Measurements from ENCODE around the gene LAPTM5. TPM values are rescaled to one million over a fixed set of nuclear protein-coding genes. Genes with fewer than 3 reads are reported as not detected.

Gene LAPTM5
- total and polyA plus RNA-seq, 2 donors (not counting 1 experiment from before 2014, with no cell fraction given), result 1,384 to 1,519 TPM

DNA sequence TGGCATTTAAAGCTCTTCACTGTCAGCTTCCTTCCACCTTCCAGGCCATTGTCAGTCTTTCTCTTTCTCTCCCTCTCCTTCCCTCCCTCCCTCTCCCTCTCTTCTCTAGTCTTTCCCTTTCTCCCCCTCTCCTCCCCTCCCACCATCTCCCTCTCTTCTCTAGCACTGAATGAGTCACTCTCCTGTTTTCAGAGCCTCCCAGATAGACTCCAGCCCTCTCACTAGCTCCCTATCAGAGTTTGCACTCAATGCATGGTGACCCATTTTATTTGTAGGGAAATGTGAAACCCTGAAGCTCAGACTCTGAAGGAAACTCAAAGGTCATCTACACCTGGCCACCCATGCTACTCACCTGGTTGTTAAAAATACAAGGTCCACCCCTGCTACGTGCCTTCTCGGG lies 29.8 kb downstream of the LAPTM5 start:
- Histone ChIP-seq H3K4me1 (ENCODE audit: control insufficient read depth in 2 of 2, insufficient read depth in 2 of 2, low read length in 2 of 2) (peaks cover 48 to 69% of the 10 kb centered on the region in 2 donors), H3K9ac (ENCODE audit: low read length) (no peak overlapping the region), H3K36me3 (replicated peaks in 1 of 2; ENCODE audit: control extremely low read depth in 1 of 2, control insufficient read depth in 1 of 2, extremely low read depth in 1 of 2, insufficient read depth in 2 of 2, low read length in 1 of 2) (peaks cover 0 to 60% of the 10 kb centered on the region in 2 experiments), H2AFZ (ENCODE audit: insufficient read depth, low read depth, low read length, poor library complexity, severe bottlenecking) (no peak overlapping the region), H4K20me1 (ENCODE audit: control insufficient read depth, insufficient read depth, low read length, poor library complexity, severe bottlenecking) (peaks cover 31% of the 10 kb centered on the region), H3K9me3 (ENCODE audit: control extremely low read depth in 1 of 3, control insufficient read depth in 2 of 3, insufficient read depth in 1 of 3, low read length in 2 of 3) (no peaks in the 10 kb centered on the region), H3K4me2 (replicated peaks; ENCODE audit: low read depth, low read length, poor library complexity, severe bottlenecking) (no peak overlapping the region), H3K4me3 (ENCODE audit: control extremely low read depth in 1 of 5, extremely low read depth in 1 of 5, insufficient read depth in 1 of 5, low read depth in 2 of 5, low read length in 4 of 5) (no peak overlapping the region), H3K27me3 (replicated peaks in 1 of 4; ENCODE audit: control extremely low read depth in 1 of 4, control insufficient read depth in 3 of 4, insufficient read depth in 4 of 4, low read length in 3 of 4) (no peaks in the 10 kb centered on the region), H3K27ac (ENCODE audit: low read length in 2 of 2) (no peak overlapping the region), H3K79me2 (ENCODE audit: control insufficient read depth, insufficient read depth, low read length) (peaks cover 50% of the 10 kb centered on the region)
- intact Hi-C loops (cut with micrococcal nuclease), result no loop called here
- H3K27ac Mint-ChIP-seq, result peak overlapping the region; percentile 60
- no peak for TF ChIP-seq EZH2 (IDR thresholded peaks at IDR 0.05; ENCODE audit: borderline replicate concordance, insufficient read depth, low read depth, low read length, poor library complexity, severe bottlenecking)
- TF ChIP-seq, protein P1, sequence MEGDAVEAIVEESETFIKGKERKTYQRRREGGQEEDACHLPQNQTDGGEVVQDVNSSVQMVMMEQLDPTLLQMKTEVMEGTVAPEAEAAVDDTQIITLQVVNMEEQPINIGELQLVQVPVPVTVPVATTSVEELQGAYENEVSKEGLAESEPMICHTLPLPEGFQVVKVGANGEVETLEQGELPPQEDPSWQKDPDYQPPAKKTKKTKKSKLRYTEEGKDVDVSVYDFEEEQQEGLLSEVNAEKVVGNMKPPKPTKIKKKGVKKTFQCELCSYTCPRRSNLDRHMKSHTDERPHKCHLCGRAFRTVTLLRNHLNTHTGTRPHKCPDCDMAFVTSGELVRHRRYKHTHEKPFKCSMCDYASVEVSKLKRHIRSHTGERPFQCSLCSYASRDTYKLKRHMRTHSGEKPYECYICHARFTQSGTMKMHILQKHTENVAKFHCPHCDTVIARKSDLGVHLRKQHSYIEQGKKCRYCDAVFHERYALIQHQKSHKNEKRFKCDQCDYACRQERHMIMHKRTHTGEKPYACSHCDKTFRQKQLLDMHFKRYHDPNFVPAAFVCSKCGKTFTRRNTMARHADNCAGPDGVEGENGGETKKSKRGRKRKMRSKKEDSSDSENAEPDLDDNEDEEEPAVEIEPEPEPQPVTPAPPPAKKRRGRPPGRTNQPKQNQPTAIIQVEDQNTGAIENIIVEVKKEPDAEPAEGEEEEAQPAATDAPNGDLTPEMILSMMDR (IDR thresholded peaks at IDR 0.05), result no peak
- ChIA-PET POLR2A (interaction anchor here (0.8 to 5.3 kb wide), 8 partner anchors 9 to 52 kb away, joined by 3 to 28 read pairs (median 5); partner anchors contain the start of gene LAPTM5), CTCF (interaction anchor here (0.9 to 38.6 kb wide), 5 partner anchors 7 to 183 kb away, joined by 3 to 769 read pairs (median 78); partner anchors contain the start of gene LAPTM5)
- DNase-seq, result no peak
- no peak overlapping the region for H3K4me3 Mint-ChIP-seq
- H3K9me3 Mint-ChIP-seq (ENCODE audit: insufficient read depth), result no peaks in the 10 kb centered on the region
- 100% methylated on average over 2 of the region's 2 CpGs for WGBS (ENCODE audit: insufficient coverage)
- no peak for ATAC-seq (ENCODE audit: low read depth)
- peaks cover 66% of the 10 kb centered on the region for H3K4me1 Mint-ChIP-seq
- H3K27me3 Mint-ChIP-seq, result no peaks in the 10 kb centered on the region

Measured in B cell (primary cell).